Measurements from ENCODE around the gene TCEANC2. TPM values are rescaled to one million over a fixed set of nuclear protein-coding genes. Genes with fewer than 3 reads are reported as not detected.
A peak's percentile ranks its signal among the peaks of the same experiment; 100 is the strongest.
"Not testable (repeated sequence)": the region's sequence is repeated elsewhere in the genome, so short reads cannot be mapped to it uniquely, and the experiment has no call there.

The TCEANC2 gene
- total RNA-seq, 1 donor from 2014 or later, result 2.6 TPM

- no peak for DNase-seq (ENCODE audit: low read depth, low spot score)
These were observed 25.6 kb upstream of the TCEANC2 start for GRCh38 chr1:54027848-54028247.

GRCh38 chr1:54028306-54029251 lies 24.8 kb upstream of the TCEANC2 start:
- no peak for DNase-seq (ENCODE audit: low read depth, low spot score)

- no peak for DNase-seq (ENCODE audit: low read depth, low spot score)
These were observed 15.9 kb upstream of the TCEANC2 start for GRCh38 chr1:54037476-54037875.

- no peak for DNase-seq (ENCODE audit: low read depth, low spot score)
These were observed 11.6 kb upstream of the TCEANC2 start for GRCh38 chr1:54041806-54042205.

GRCh38 chr1:54045496-54045895 lies 7.9 kb upstream of the TCEANC2 start:
- DNase-seq (ENCODE audit: low read depth, low spot score), result no peak

GRCh38 chr1:54046671-54047383 lies 6.6 kb upstream of the TCEANC2 start:
- no peak for DNase-seq (ENCODE audit: low read depth, low spot score)

- DNase-seq (ENCODE audit: low read depth, low spot score), result no peak
These were observed 5.8 kb upstream of the TCEANC2 start for GRCh38 chr1:54047384-54048305.

- not testable (repeated sequence) for DNase-seq (ENCODE audit: low read depth, low spot score)
These were observed 3.0 kb upstream of the TCEANC2 start for GRCh38 chr1:54050435-54050834.

GRCh38 chr1:54051933-54052430 lies 1.4 kb upstream of the TCEANC2 start:
- DNase-seq (ENCODE audit: low read depth, low spot score), result no peak

GRCh38 chr1:54052431-54052933 lies 926 bp upstream of the TCEANC2 start:
- no peak for DNase-seq (ENCODE audit: low read depth, low spot score)

- DNase-seq (ENCODE audit: low read depth, low spot score), result no peak
These were observed 483 bp downstream of the TCEANC2 start for GRCh38 chr1:54053745-54054437.

GRCh38 chr1:54054438-54054749 lies 986 bp downstream of the TCEANC2 start:
- no peak for DNase-seq (ENCODE audit: low read depth, low spot score)

GRCh38 chr1:54064299-54064698 lies 10.9 kb downstream of the TCEANC2 start:
- no peak for DNase-seq (ENCODE audit: low read depth, low spot score)

GRCh38 chr1:54069791-54070170 lies 16.4 kb downstream of the TCEANC2 start:
- no peak for DNase-seq (ENCODE audit: low read depth, low spot score)

- DNase-seq (ENCODE audit: low read depth, low spot score), result no peak
These were observed 16.9 kb downstream of the TCEANC2 start for GRCh38 chr1:54070171-54070837.

GRCh38 chr1:54077359-54077758 lies 24.0 kb downstream of the TCEANC2 start:
- DNase-seq (ENCODE audit: low read depth, low spot score), result no peak

GRCh38 chr1:54080598-54081049 lies 27.2 kb downstream of the TCEANC2 start:
- DNase-seq (ENCODE audit: low read depth, low spot score), result no peak

- DNase-seq (ENCODE audit: low read depth, low spot score), result peak; percentile 24
These were observed 28.2 kb downstream of the TCEANC2 start for GRCh38 chr1:54081306-54082270.

- DNase-seq (ENCODE audit: low read depth, low spot score), result no peak
These were observed 31.4 kb downstream of the TCEANC2 start for GRCh38 chr1:54084794-54085193.

All from pulmonary artery endothelial cell (primary cell).